Nephron (organoid): Measurements from ENCODE around the gene HCFC1R1.

Source experiments
- H3K27ac Mint-ChIP-seq, 3 experiments: 2 replicates each; pipeline ENCODE4 v1.8.0; 2020; ENCODE audit warnings: mixed read lengths in 3 of 3, mild to moderate bottlenecking in 2 of 3, moderate library complexity in 1 of 3
- H3K27me3 Mint-ChIP-seq: 2 replicates; pipeline ENCODE4 v1.8.0; 2021; ENCODE audit warnings: low read depth, mild to moderate bottlenecking, moderate library complexity, mixed read lengths
- H3K36me3 Mint-ChIP-seq: 2 replicates; pipeline ENCODE4 v1.8.0; 2020; ENCODE audit warnings: low read depth, mixed read lengths
- H3K4me1 Mint-ChIP-seq: 2 replicates; pipeline ENCODE4 v1.8.0; 2020; ENCODE audit warnings: mixed read lengths
- H3K4me3 Mint-ChIP-seq, 3 experiments: 2 replicates each; pipeline ENCODE4 v1.8.0; 2020; ENCODE audit warnings: mild to moderate bottlenecking in 3 of 3, mixed read lengths in 3 of 3, moderate library complexity in 2 of 3
- H3K9me3 Mint-ChIP-seq: 2 replicates; pipeline ENCODE4 v1.8.0; 2020; ENCODE audit warnings: mixed read lengths
- CTCF ChIP-seq, 3 experiments: fragments of 200-600 bp; sonication (generic); IDR thresholded peaks; one replicate each; pipeline ENCODE4 v1.5.0; 2021; ENCODE audit warnings: antibody characterized with exemption in 3 of 3; ENCODE audit not compliant: unreplicated experiment in 3 of 3

HCFC1R1 gene

GRCh38 chr16:3007957-3008689, 15.6 kb downstream of the HCFC1R1 start:
- H3K9me3 Mint-ChIP-seq: no peaks in the 10 kb centered on the region
- H3K27me3 Mint-ChIP-seq: peaks cover 84% of the 10 kb centered on the region
- H3K4me3 Mint-ChIP-seq: peak overlapping the region in 2 of 3 experiments; percentile 23 to 58
- H3K36me3 Mint-ChIP-seq: no peaks in the 10 kb centered on the region
- H3K4me1 Mint-ChIP-seq: peaks cover 12% of the 10 kb centered on the region
- no peak for TF ChIP-seq CTCF (IDR thresholded peaks at IDR 0.05; ENCODE audit: unreplicated experiment in 3 of 3)
- peak overlapping the region in 2 of 3 experiments; percentile 47 to 93 for H3K27ac Mint-ChIP-seq

- Mint-ChIP-seq H3K4me3 (peak overlapping the region; percentile 34 to 63 (median 46)), H3K27ac (peak overlapping the region in 1 of 3 experiments; percentile 93), H3K9me3 (no peaks in the 10 kb centered on the region), H3K4me1 (peaks cover 12% of the 10 kb centered on the region), H3K27me3 (peaks cover 82% of the 10 kb centered on the region), H3K36me3 (no peaks in the 10 kb centered on the region)
- no peak for TF ChIP-seq CTCF (IDR thresholded peaks at IDR 0.05; ENCODE audit: unreplicated experiment in 3 of 3)
Observed at GRCh38 chr16:3007059-3007956, 16.4 kb downstream of the HCFC1R1 start.

GRCh38 chr16:3004781-3005284, 18.9 kb downstream of the HCFC1R1 start:
- TF ChIP-seq CTCF (IDR thresholded peaks at IDR 0.05; ENCODE audit: unreplicated experiment in 3 of 3): no peak
- no peaks in the 10 kb centered on the region for H3K36me3 Mint-ChIP-seq
- peak overlapping the region; percentile 72 to 78 (median 73) for H3K4me3 Mint-ChIP-seq
- no peaks in the 10 kb centered on the region for H3K9me3 Mint-ChIP-seq
- H3K27ac Mint-ChIP-seq: no peak overlapping the region
- H3K27me3 Mint-ChIP-seq: peaks cover 73% of the 10 kb centered on the region
- H3K4me1 Mint-ChIP-seq: peaks cover 12% of the 10 kb centered on the region

- Mint-ChIP-seq H3K9me3 (no peaks in the 10 kb centered on the region), H3K36me3 (no peaks in the 10 kb centered on the region), H3K4me1 (peaks cover 12% of the 10 kb centered on the region), H3K27me3 (peaks cover 68% of the 10 kb centered on the region), H3K27ac (no peak overlapping the region), H3K4me3 (no peak overlapping the region)
- no peak for TF ChIP-seq CTCF (IDR thresholded peaks at IDR 0.05; ENCODE audit: unreplicated experiment in 3 of 3)
Observed at GRCh38 chr16:3004319-3004718, 19.4 kb downstream of the HCFC1R1 start.

- Mint-ChIP-seq H3K36me3 (no peaks in the 10 kb centered on the region), H3K27ac (no peak overlapping the region), H3K27me3 (peaks cover 62% of the 10 kb centered on the region), H3K9me3 (no peaks in the 10 kb centered on the region), H3K4me3 (peak overlapping the region; percentile 76 to 83 (median 77)), H3K4me1 (peaks cover 12% of the 10 kb centered on the region)
- peak; percentile 12 to 52 (median 35) for TF ChIP-seq CTCF (IDR thresholded peaks at IDR 0.05; ENCODE audit: unreplicated experiment in 3 of 3)
Observed at GRCh38 chr16:3003582-3004270, 20.0 kb downstream of the HCFC1R1 start.
